Stimulated activated CD8-positive, alpha-beta memory T cell treated with anti-CD3 and anti-CD28 coated beads, Interleukin-4, amount 100 ng/mL, for 1 hour (primary cell): Measurements from ENCODE around the gene OAS1.

Experiments used
- DNase-seq, 2 donors: peaks; one replicate each; pipeline ENCODE4 v3.0.0-alpha.2; 2020; ENCODE audit warnings: low read depth in 2 of 2, low spot score in 1 of 2

OAS1 gene

GRCh38 chr12:112964915-112965314, 58.2 kb downstream of the OAS1 start:
- DNase-seq = no peak

- DNase-seq = no peak
These were observed 58.9 kb downstream of the OAS1 start for GRCh38 chr12:112965643-112966042.

GRCh38 chr12:112967306-112967705, 60.5 kb downstream of the OAS1 start:
- DNase-seq = no peak

DNA sequence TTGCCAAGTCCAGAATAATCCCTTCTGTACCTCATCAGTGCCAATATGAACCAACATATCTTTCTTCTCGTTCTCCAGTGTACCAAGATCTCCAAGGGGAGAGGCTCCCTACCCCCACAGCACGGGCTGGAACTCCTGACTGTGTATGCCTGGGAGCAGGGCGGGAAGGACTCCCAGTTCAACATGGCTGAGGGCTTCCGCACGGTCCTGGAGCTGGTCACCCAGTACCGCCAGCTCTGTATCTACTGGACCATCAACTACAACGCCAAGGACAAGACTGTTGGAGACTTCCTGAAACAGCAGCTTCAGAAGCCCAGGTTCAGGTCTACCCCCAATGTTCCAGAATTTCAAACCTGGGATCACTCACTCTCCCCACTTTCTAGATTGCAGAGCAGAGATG, 61.1 kb downstream of the OAS1 start:
- no peak for DNase-seq
